Heart left ventricle (tissue), 13 donors: ENCODE measurements around the gene FBLN2.

Source experiments
- POLR2A ChIP-seq, 2 donors: fragments of 450-650 bp; IDR thresholded peaks; one replicate each; pipeline ENCODE4 v1.6.1; 2017; ENCODE audit warnings: antibody characterized with exemption in 2 of 2, mild to moderate bottlenecking in 2 of 2, moderate library complexity in 2 of 2
- TF ChIP-seq, protein P1 (sequence below), 12 donors: fragments of 200-600 bp; sonication (generic) in 4 of 12; IDR thresholded peaks; one replicate each; pipeline versions ENCODE4 v1.5.0 to v1.8.0; 2018 to 2022; ENCODE audit warnings: antibody characterized with exemption in 12 of 12, mild to moderate bottlenecking in 5 of 12
- donor health status: ischemic (EF 13 %, LVEDD 7.1; RV severe dilation, severe dysfunction).
- donor health status: DM: no; HTN: yes; CAD: no.
- donor health status: DM: no; HTN: no; CAD: no.
- donor health status: ischemic (EF 25% LVEDD 6.9; RV normal size, moderate dysfunction).
- donor health status: ischemic (EF 25% LVEDD 5.7; RV mildly dilated, moderate dysfunction).
- donor health status: ischemic (EF 35%, LVEDD 5.7; RV mildly dilated, moderate dysfunction).
- donor health status: nonischemic (EF 11% LVEDD 7.7; RV severe dilation, severe dysfunction).
- donor health status: DM: yes; HTN: yes; CAD: no.
- donor health status: PGD.
- donor health status: ischemic (EF 29% LVEDD 5.4; RV normal size, mild dysfunction).
- donor health status: nonischemic (EF 23%, LVEDD 6.1; RV moderate dilation, normal function).

DNA sequence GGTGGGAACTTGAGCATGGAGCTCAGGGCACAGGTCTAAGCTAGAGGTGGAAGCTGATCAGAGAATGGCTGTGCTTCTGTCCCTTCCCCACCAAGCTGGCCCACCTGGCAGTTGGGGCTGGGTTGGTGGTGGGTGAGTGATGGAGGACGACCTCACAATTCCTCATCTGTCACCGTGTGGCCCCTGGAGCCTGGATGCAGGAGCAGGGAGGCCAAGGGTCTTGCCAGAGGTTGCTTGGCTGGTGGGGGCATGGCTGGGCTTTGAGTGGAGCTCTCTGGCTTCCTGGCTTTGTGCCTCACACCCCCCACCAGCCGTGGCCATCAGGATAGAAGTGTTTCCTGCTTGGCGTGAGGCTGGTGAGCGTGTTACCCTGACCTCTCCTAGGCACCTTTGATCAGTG lies 36.0 kb downstream of the FBLN2 start:
- TF ChIP-seq, protein P1, sequence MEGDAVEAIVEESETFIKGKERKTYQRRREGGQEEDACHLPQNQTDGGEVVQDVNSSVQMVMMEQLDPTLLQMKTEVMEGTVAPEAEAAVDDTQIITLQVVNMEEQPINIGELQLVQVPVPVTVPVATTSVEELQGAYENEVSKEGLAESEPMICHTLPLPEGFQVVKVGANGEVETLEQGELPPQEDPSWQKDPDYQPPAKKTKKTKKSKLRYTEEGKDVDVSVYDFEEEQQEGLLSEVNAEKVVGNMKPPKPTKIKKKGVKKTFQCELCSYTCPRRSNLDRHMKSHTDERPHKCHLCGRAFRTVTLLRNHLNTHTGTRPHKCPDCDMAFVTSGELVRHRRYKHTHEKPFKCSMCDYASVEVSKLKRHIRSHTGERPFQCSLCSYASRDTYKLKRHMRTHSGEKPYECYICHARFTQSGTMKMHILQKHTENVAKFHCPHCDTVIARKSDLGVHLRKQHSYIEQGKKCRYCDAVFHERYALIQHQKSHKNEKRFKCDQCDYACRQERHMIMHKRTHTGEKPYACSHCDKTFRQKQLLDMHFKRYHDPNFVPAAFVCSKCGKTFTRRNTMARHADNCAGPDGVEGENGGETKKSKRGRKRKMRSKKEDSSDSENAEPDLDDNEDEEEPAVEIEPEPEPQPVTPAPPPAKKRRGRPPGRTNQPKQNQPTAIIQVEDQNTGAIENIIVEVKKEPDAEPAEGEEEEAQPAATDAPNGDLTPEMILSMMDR (IDR thresholded peaks at IDR 0.05), result no peak
- TF ChIP-seq POLR2A (IDR thresholded peaks at IDR 0.05), result no peak
